CD8-positive, alpha-beta memory T cell (primary cell): ENCODE measurements around the gene SOAT2. TPM values are rescaled to one million over a fixed set of nuclear protein-coding genes. Genes with fewer than 3 reads are reported as not detected.

Experiments used
- CTCF ChIA-PET: fragments of 350-600 bp; sonication (Branson Sonifier 250); formaldehyde crosslinking; loops from one replicate; lab custom pipeline; 2021; ENCODE audit warnings: antibody characterized with exemption; lab: Charles Lee
- POLR2A ChIA-PET: fragments of 350-600 bp; sonication (Branson Sonifier 250); formaldehyde crosslinking; loops from one replicate; lab custom pipeline; 2021; ENCODE audit warnings: antibody characterized with exemption; lab: Charles Lee
- DNase-seq, 5 donors: peaks; one replicate each; pipeline versions ENCODE4 v3.0.0 to v3.0.0-alpha.2; 2020 to 2022; ENCODE audit warnings: mixed read lengths in 1 of 5
- H3K27ac ChIP-seq: one replicate; pipeline ENCODE4 v1.7.0; 2013; ENCODE audit warnings: low read depth, mild to moderate bottlenecking, low read length, moderate library complexity
- H3K27me3 ChIP-seq: 2 replicates; pipeline ENCODE4 v1.7.0; 2013; ENCODE audit warnings: low read length, mild to moderate bottlenecking; ENCODE audit not compliant: insufficient read depth, poor library complexity, severe bottlenecking
- H3K36me3 ChIP-seq: 2 replicates; pipeline ENCODE4 v1.7.0; 2013; ENCODE audit warnings: mild to moderate bottlenecking, low read length, moderate library complexity; ENCODE audit not compliant: insufficient read depth
- H3K4me1 ChIP-seq: 2 replicates; pipeline ENCODE4 v1.7.0; 2013; ENCODE audit warnings: mild to moderate bottlenecking, low read length, moderate library complexity; ENCODE audit not compliant: insufficient read depth
- H3K4me3 ChIP-seq: 2 replicates; pipeline ENCODE4 v1.7.0; 2013; ENCODE audit warnings: mild to moderate bottlenecking, low read length
- H3K9me3 ChIP-seq: 2 replicates; pipeline ENCODE4 v1.7.0; 2013; ENCODE audit warnings: mild to moderate bottlenecking, low read length
- H3K27ac Mint-ChIP-seq, 8 donors: one replicate each; pipeline ENCODE4 v1.8.0; 2020 to 2021; ENCODE audit warnings: mixed read lengths in 8 of 8, mild to moderate bottlenecking in 6 of 8, inconsistent platforms in 3 of 8, moderate library complexity in 3 of 8
- H3K27me3 Mint-ChIP-seq, 2 donors: one replicate each; pipeline ENCODE4 v1.8.0; 2020 to 2021; ENCODE audit warnings: mixed read lengths in 2 of 2, mild to moderate bottlenecking in 1 of 2, moderate library complexity in 1 of 2
- H3K36me3 Mint-ChIP-seq, 3 donors: one replicate each; pipeline ENCODE4 v1.8.0; 2020 to 2021; ENCODE audit warnings: mixed read lengths in 3 of 3, inconsistent platforms in 1 of 3, mild to moderate bottlenecking in 1 of 3
- H3K4me1 Mint-ChIP-seq, 3 donors: one replicate each; pipeline ENCODE4 v1.8.0; 2020 to 2021; ENCODE audit warnings: mixed read lengths in 3 of 3, inconsistent platforms in 1 of 3, mild to moderate bottlenecking in 1 of 3
- H3K4me3 Mint-ChIP-seq, 7 donors: one replicate each; pipeline ENCODE4 v1.8.0; 2020 to 2021; ENCODE audit warnings: mixed read lengths in 7 of 7, mild to moderate bottlenecking in 6 of 7, moderate library complexity in 4 of 7, inconsistent platforms in 2 of 7
- H3K9me3 Mint-ChIP-seq, 5 donors: one replicate each; pipeline ENCODE4 v1.8.0; 2020 to 2022; ENCODE audit warnings: mixed read lengths in 5 of 5, mild to moderate bottlenecking in 3 of 5, moderate library complexity in 2 of 5, inconsistent platforms in 1 of 5
- polyA plus RNA-seq: library from polyadenylated mRNA; unstranded; fragments of 300-500 nt; fragmentation: Illumina TruSeq; gene quantifications from one replicate; pipeline ENCODE4 v1.2.3, GENCODE V29; 2021
- total RNA-seq, 2 experiments: library from RNA; stranded (reverse); gene quantifications; one replicate each; pipeline ENCODE4 v1.2.3, GENCODE V29; 2021

SOAT2 gene
- total and polyA plus RNA-seq, 3 experiments from 2014 or later, result 0.48 to 1.00 (median 0.76) TPM

GRCh38 chr12:53067074-53067992 lies 36.0 kb upstream of the SOAT2 start:
- H3K27me3 ChIP-seq, result no peaks in the 10 kb centered on the region
- ChIA-PET POLR2A (no interaction called here), CTCF (interaction anchor here (1.1 to 10.9 kb wide), 14 partner anchors 8 to 278 kb away, joined by 3 to 243 read pairs (median 8); partner anchors contain the start of genes ESPL1, IGFBP6, SOAT2 and SPRYD3)
- peaks cover 12 to 25% (median 24%) of the 10 kb centered on the region in 3 donors for H3K4me1 Mint-ChIP-seq
- H3K27ac Mint-ChIP-seq, result peak overlapping the region in 4 of 8 donors; percentile 27 to 95 (median 84)
- no peak overlapping the region for H3K27ac ChIP-seq
- H3K4me1 ChIP-seq, result peaks cover 7% of the 10 kb centered on the region
- H3K4me3 ChIP-seq, result no peak overlapping the region
- no peaks in the 10 kb centered on the region for H3K9me3 Mint-ChIP-seq
- H3K27me3 Mint-ChIP-seq, result no peaks in the 10 kb centered on the region
- H3K36me3 Mint-ChIP-seq, result peaks cover 4 to 90% (median 7%) of the 10 kb centered on the region in 3 donors
- H3K4me3 Mint-ChIP-seq, result no peak overlapping the region
- H3K36me3 ChIP-seq, result peaks cover 21% of the 10 kb centered on the region
- no peaks in the 10 kb centered on the region for H3K9me3 ChIP-seq
- DNase-seq, result peak in 1 of 5 donors; percentile 20

GRCh38 chr12:53067993-53068770 lies 35.1 kb upstream of the SOAT2 start:
- CTCF ChIA-PET, result interaction anchor here (1.4 to 10.9 kb wide), 4 partner anchors 13 to 122 kb away, joined by 3 to 243 read pairs (median 37); partner anchors contain the start of genes EIF4B, IGFBP6 and SOAT2
- H3K36me3 ChIP-seq, result peaks cover 21% of the 10 kb centered on the region
- H3K27ac ChIP-seq, result no peak overlapping the region
- POLR2A ChIA-PET, result no interaction called here
- H3K27ac Mint-ChIP-seq, result peak overlapping the region in 3 of 8 donors; percentile 18 to 84 (median 19)
- no peak overlapping the region for H3K4me3 ChIP-seq
- peaks cover 15 to 31% (median 28%) of the 10 kb centered on the region in 3 donors for H3K4me1 Mint-ChIP-seq
- H3K4me3 Mint-ChIP-seq, result no peak overlapping the region
- H3K36me3 Mint-ChIP-seq, result peaks cover 4 to 93% (median 9%) of the 10 kb centered on the region in 3 donors
- no peaks in the 10 kb centered on the region for H3K27me3 ChIP-seq
- no peaks in the 10 kb centered on the region for H3K9me3 ChIP-seq
- peaks cover 7% of the 10 kb centered on the region for H3K4me1 ChIP-seq
- no peaks in the 10 kb centered on the region for H3K9me3 Mint-ChIP-seq
- H3K27me3 Mint-ChIP-seq, result no peaks in the 10 kb centered on the region
- DNase-seq, result peak in 1 of 5 donors; percentile 33

GRCh38 chr12:53068811-53069585 lies 34.3 kb upstream of the SOAT2 start:
- peaks cover 24% of the 10 kb centered on the region for H3K36me3 ChIP-seq
- ChIA-PET CTCF (interaction anchor here (0.7 to 10.9 kb wide), 4 partner anchors 28 to 182 kb away, joined by 3 to 243 read pairs (median 3); partner anchors contain the start of genes EIF4B, IGFBP6 and SOAT2), POLR2A (no interaction called here)
- H3K27ac ChIP-seq, result no peak overlapping the region
- Mint-ChIP-seq H3K4me3 (no peak overlapping the region), H3K27me3 (no peaks in the 10 kb centered on the region), H3K9me3 (no peaks in the 10 kb centered on the region), H3K36me3 (peaks cover 6 to 93% (median 12%) of the 10 kb centered on the region in 3 donors), H3K27ac (peak overlapping the region in 3 of 8 donors; percentile 40 to 71 (median 51)), H3K4me1 (peaks cover 16 to 34% (median 30%) of the 10 kb centered on the region in 3 donors)
- no peak overlapping the region for H3K4me3 ChIP-seq
- peaks cover 7% of the 10 kb centered on the region for H3K4me1 ChIP-seq
- H3K9me3 ChIP-seq, result no peaks in the 10 kb centered on the region
- DNase-seq, result peak in 1 of 5 donors; percentile 32
- H3K27me3 ChIP-seq, result no peaks in the 10 kb centered on the region

GRCh38 chr12:53069621-53070410 lies 33.5 kb upstream of the SOAT2 start:
- H3K27ac Mint-ChIP-seq, result peak overlapping the region in 4 of 8 donors; percentile 51 to 82 (median 66)
- Histone ChIP-seq H3K36me3 (peaks cover 30% of the 10 kb centered on the region), H3K27me3 (no peaks in the 10 kb centered on the region), H3K9me3 (no peaks in the 10 kb centered on the region), H3K4me3 (no peak overlapping the region), H3K4me1 (peaks cover 7% of the 10 kb centered on the region), H3K27ac (no peak overlapping the region)
- ChIA-PET POLR2A (no interaction called here), CTCF (interaction anchor here (1.1 to 10.9 kb wide), 2 partner anchors 27 to 32 kb away, joined by 3 to 243 read pairs; partner anchors contain the start of genes IGFBP6 and SOAT2)
- peaks cover 23 to 42% (median 39%) of the 10 kb centered on the region in 3 donors for H3K4me1 Mint-ChIP-seq
- DNase-seq, result no peak
- H3K9me3 Mint-ChIP-seq, result no peaks in the 10 kb centered on the region
- H3K36me3 Mint-ChIP-seq, result peaks cover 9 to 94% (median 14%) of the 10 kb centered on the region in 3 donors
- no peaks in the 10 kb centered on the region for H3K27me3 Mint-ChIP-seq
- H3K4me3 Mint-ChIP-seq, result no peak overlapping the region

- Mint-ChIP-seq H3K9me3 (no peaks in the 10 kb centered on the region), H3K4me3 (no peak overlapping the region), H3K36me3 (peaks cover 7 to 94% (median 11%) of the 10 kb centered on the region in 3 donors), H3K4me1 (peaks cover 26 to 50% (median 42%) of the 10 kb centered on the region in 3 donors), H3K27me3 (no peaks in the 10 kb centered on the region), H3K27ac (peak overlapping the region in 6 of 8 donors; percentile 17 to 87 (median 40))
- CTCF ChIA-PET, result interaction anchor here (0.9 to 1.6 kb wide), 3 partner anchors 23 to 250 kb away, joined by 3 read pairs; no protein-coding TSS in a partner anchor
- Histone ChIP-seq H3K27me3 (no peaks in the 10 kb centered on the region), H3K4me1 (peaks cover 4% of the 10 kb centered on the region), H3K4me3 (no peak overlapping the region), H3K27ac (no peak overlapping the region), H3K36me3 (peaks cover 30% of the 10 kb centered on the region), H3K9me3 (no peaks in the 10 kb centered on the region)
- POLR2A ChIA-PET, result no interaction called here
- DNase-seq, result no peak
Observed at GRCh38 chr12:53070877-53071492, 32.3 kb upstream of the SOAT2 start.

GRCh38 chr12:53071591-53072551 lies 31.4 kb upstream of the SOAT2 start:
- Mint-ChIP-seq H3K36me3 (peaks cover 6 to 97% (median 11%) of the 10 kb centered on the region in 3 donors), H3K4me3 (no peak overlapping the region), H3K27ac (peak overlapping the region in 4 of 8 donors; percentile 17 to 87 (median 29)), H3K4me1 (peaks cover 24 to 54% (median 46%) of the 10 kb centered on the region in 3 donors), H3K9me3 (no peaks in the 10 kb centered on the region), H3K27me3 (no peaks in the 10 kb centered on the region)
- ChIA-PET CTCF (interaction anchor here (0.9 to 1.6 kb wide), 3 partner anchors 24 to 249 kb away, joined by 3 read pairs; no protein-coding TSS in a partner anchor), POLR2A (interaction anchor here (0.6 kb wide), 2 partner anchors 14 to 343 kb away, joined by 3 read pairs; no protein-coding TSS in a partner anchor)
- peak in 1 of 5 donors; percentile 10 for DNase-seq
- Histone ChIP-seq H3K9me3 (no peaks in the 10 kb centered on the region), H3K36me3 (peaks cover 27% of the 10 kb centered on the region), H3K4me1 (no peaks in the 10 kb centered on the region), H3K4me3 (no peak overlapping the region), H3K27me3 (no peaks in the 10 kb centered on the region), H3K27ac (no peak overlapping the region)
